SIG-M5 treated with dmso at 0.1 percent for 504 hours (cell line): ENCODE results near the gene RHBDD2.
A peak's percentile ranks its signal among the peaks of the same experiment; 100 is the strongest.

ENCODE experiments used
- DNase-seq: peaks from one replicate; lab custom pipeline; 2025; ENCODE audit not compliant: unreplicated experiment; lab: John Stamatoyannopoulos, UW

The RHBDD2 gene

GRCh38 chr7:75916685-75917634 lies 38.1 kb downstream of the RHBDD2 start:
- no peak for DNase-seq

DNA sequence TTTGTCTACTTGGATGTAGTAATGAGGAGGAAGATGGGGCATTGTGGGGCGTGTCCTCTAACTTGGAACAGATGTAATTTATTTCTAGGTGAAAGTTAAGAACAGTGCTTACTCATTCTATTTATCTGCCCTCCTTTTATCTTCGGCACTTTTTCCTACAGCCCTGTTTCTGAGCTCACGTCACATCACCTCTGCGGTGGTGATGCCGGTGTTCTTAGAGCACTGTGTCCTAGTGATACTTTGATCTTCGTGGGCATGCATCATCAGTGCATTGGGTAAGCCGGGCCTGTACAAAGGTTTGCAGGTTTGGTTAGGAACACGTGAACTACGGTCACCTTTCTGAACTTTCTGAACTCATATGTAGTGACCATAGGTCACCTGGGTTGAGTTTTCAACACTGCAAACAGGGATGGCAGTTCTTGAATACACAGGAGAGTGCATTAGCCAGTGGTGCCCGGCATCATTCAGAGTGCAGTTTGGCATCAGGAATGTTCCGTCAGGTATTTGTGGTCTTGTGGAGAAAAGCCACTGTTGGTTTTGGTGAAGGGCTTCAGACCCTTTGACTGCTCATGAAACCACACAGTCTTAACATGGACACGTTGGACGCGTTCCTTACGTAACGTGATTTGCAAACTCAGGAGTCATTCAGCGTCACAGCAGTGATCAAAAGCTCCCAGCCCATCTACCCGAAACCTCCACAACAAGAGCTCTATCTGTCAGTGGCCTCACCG lies 41.8 kb downstream of the RHBDD2 start:
- DNase-seq = no peak

GRCh38 chr7:75921479-75921878 lies 42.6 kb downstream of the RHBDD2 start:
- no peak for DNase-seq

GRCh38 chr7:75922966-75923603 lies 44.3 kb downstream of the RHBDD2 start:
- DNase-seq = no peak

GRCh38 chr7:75924256-75924655 lies 45.4 kb downstream of the RHBDD2 start:
- no peak for DNase-seq

- peak; percentile 81 for DNase-seq
Observed at GRCh38 chr7:75924889-75925288, 46.1 kb downstream of the RHBDD2 start.

- no peak for DNase-seq
Observed at GRCh38 chr7:75925717-75926435, 47.0 kb downstream of the RHBDD2 start.

DNA sequence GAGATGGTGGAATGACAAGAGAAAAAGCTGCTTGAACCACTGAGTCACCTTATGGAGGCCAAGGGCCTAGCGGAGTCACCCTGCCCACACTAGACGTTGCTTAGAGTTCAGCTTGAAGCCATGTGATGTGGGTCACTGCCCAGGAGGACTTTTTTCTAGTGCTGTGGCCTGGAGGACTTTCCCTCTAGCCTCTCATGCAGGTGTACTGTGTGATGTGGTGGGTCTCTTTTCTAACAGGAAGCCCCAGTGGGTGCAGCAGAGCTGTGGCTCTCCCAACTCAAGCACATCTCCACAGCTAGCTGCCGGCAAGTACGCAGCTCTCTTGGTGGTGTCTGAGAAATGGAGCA lies 49.7 kb downstream of the RHBDD2 start:
- DNase-seq = no peak

DNA sequence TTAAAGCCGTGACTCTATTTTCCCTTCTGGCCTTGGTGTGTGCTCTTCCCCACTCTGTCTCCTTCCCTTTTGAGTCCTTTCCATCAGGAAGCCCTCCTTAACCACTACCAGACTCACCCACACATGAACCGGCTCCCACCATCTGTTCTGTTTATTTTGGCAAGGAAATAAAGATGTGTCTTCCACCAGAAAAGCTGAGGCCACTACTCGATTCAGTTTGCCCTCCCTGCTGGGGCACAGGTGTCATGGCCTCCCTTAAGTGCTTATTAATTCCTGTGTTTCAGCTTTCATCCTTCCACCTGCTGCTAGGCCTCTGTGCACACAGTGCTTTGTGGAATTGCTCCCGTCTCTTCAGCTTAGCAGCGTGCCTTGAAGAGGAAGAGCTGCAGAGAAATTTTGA lies 52.8 kb downstream of the RHBDD2 start:
- no peak for DNase-seq

GRCh38 chr7:75937958-75938786 lies 59.3 kb downstream of the RHBDD2 start:
- no peak for DNase-seq
